H1 (cell line): ENCODE results near the gene FBXO46. TPM values are rescaled to one million over a fixed set of nuclear protein-coding genes. Genes with fewer than 3 reads are reported as not detected.

Experiments
- BACH1 ChIP-seq: IDR thresholded peaks from 2 replicates; pipeline ENCODE4 v1.6.1; 2012; ENCODE audit warnings: low read length, improper control_type of control experiment
- HDAC2 ChIP-seq, 2 experiments: fragments of 300-600 bp in 1 of 2; sonication (generic) in 1 of 2; IDR thresholded peaks; 2 replicates each; pipeline ENCODE4 v1.6.1; 2011 to 2012; ENCODE audit warnings: low read depth in 2 of 2, low read length in 2 of 2, mild to moderate bottlenecking in 2 of 2, moderate library complexity in 2 of 2, borderline replicate concordance in 1 of 2, inconsistent platforms in 1 of 2
- polyA plus RNA-seq, 7 experiments: library from polyadenylated mRNA; depleted of rRNA in 3 of 7; stranded (reverse) in 5 of 7; unstranded in 2 of 7; fragments of >200 nt in 5 of 7; fragments of 200-250 nt in 2 of 7; gene quantifications; 1 replicate in 5 of 7; 2 replicates in 1 of 7; 4 replicates in 1 of 7; pipeline versions ENCODE4 v1.2.1 to v1.2.3, GENCODE V29; 2011 to 2013; ENCODE audit warnings: missing spikeins in 2 of 7, mixed read lengths in 2 of 7
- total RNA-seq: library from RNA; stranded (reverse); fragmentation: NEBNext Ultra II Directional; extraction: Animal tissue kit (Norgen Biotek cat#: 25700); gene quantifications from 2 replicates; pipeline ENCODE4 v1.2.1, GENCODE V29; 2021

The FBXO46 gene
- total and polyA plus RNA-seq, 2 of the 8 experiments (the other 6 are each of a cell fraction or from before 2014, with no cell fraction given), result 11.2 to 38.9 TPM

DNA sequence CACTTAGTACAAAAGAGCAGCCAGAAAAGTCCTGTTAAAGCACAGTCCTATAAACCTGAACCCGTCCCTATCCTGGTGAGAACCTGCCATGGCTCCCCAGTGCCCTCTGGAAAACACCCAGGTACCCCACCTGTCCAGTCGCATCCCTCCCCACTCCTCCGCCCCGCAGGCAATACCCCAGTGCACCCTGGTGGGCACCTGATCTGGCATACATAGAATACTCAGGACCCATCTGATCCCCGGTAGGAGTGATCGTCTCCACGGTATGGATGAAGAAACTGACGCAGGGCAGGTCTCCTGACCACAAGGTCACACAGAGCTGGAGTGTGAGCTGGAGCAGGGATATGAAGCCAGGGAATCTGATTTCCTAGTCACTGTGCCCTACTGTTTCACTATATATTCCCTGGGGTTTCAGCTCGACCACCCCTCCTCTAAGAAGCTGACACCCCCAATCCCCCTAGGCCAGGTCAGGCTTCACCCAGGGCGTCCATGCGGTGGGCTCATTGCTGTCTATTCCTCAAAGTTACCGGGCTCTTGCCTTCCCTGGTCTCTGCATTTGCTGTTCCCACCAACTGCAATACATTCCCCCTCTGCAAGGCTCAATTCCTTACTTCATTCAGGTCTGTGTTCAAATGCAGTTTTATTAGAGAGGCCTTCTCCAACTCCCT, 12.6 kb downstream of the FBXO46 start (continued):
- TF ChIP-seq HDAC2 (IDR thresholded peaks at IDR 0.05; ENCODE audit: borderline replicate concordance in 1 of 2, low read depth in 2 of 2, low read length in 2 of 2) (0 out of 4 replicates have a peak, but pooled peaks of 1 of the 2 experiments have one; percentile 57), BACH1 (no peak)
